Gastrocnemius medialis (tissue), 4 donors: ENCODE results near the gene RORB. TPM values are rescaled to one million over a fixed set of nuclear protein-coding genes. Genes with fewer than 3 reads are reported as not detected.
A peak's percentile ranks its signal among the peaks of the same experiment; 100 is the strongest.

Experiments
- ATAC-seq, 2 donors: fragments of 150-250 bp; one replicate each; pipeline ENCODE4 v1.9.1; 2016
- DNase-seq, 2 donors: peaks; one replicate each; pipeline ENCODE4 v3.0.0-alpha.2; 2019
- H3K27ac ChIP-seq, 4 donors: fragments of 200-600 bp; sonication (generic); 1 replicate in 1 of 4; 2 replicates in 3 of 4; pipeline ENCODE4 v1.5.1; 2016 to 2018; ENCODE audit warnings: mild to moderate bottlenecking in 2 of 4, moderate library complexity in 1 of 4
- H3K27me3 ChIP-seq, 3 donors: fragments of 200-600 bp; sonication (generic) in 2 of 3; 1 replicate in 1 of 3; 2 replicates in 2 of 3; pipeline versions ENCODE4 v1.5.1 to v1.6.0; 2016 to 2019; ENCODE audit warnings: mild to moderate bottlenecking in 1 of 3, moderate library complexity in 1 of 3
- H3K36me3 ChIP-seq, 2 donors: fragments of 200-600 bp; sonication (generic) in 1 of 2; one replicate each; pipeline ENCODE4 v1.5.1; 2017 to 2018
- H3K4me1 ChIP-seq, 2 donors: fragments of 200-600 bp; sonication (generic) in 1 of 2; one replicate each; pipeline ENCODE4 v1.5.1; 2016 to 2017; ENCODE audit warnings: mild to moderate bottlenecking in 2 of 2
- H3K4me3 ChIP-seq, 4 donors: fragments of 200-600 bp; sonication (generic) in 3 of 4; 1 replicate in 1 of 4; 2 replicates in 3 of 4; pipeline ENCODE4 v1.5.1; 2016 to 2019; ENCODE audit warnings: mild to moderate bottlenecking in 2 of 4
- H3K9me3 ChIP-seq, 3 donors: fragments of 200-600 bp; sonication (generic) in 2 of 3; 1 replicate in 1 of 3; 2 replicates in 2 of 3; pipeline ENCODE4 v1.5.1; 2016 to 2019
- POLR2A ChIP-seq, 2 donors: fragments of 450-650 bp; IDR thresholded peaks; one replicate each; pipeline ENCODE4 v1.6.1; 2017; ENCODE audit warnings: antibody characterized with exemption in 2 of 2, mild to moderate bottlenecking in 2 of 2, moderate library complexity in 2 of 2
- in situ Hi-C, 4 donors: fragments of 200-750 bp; cut with MboI; loops; one replicate each; pipeline versions ENCODE4 v1.15.0 to v1.8.0; 2017; ENCODE audit warnings: low sequenced_read_pairs in 4 of 4
- intact Hi-C: fragments of 100-400 bp; cut with DNase I; formaldehyde crosslinking; loops from one replicate; pipeline ENCODE4 v1.15.1; 2023; ENCODE audit warnings: low total_unique reads
- total RNA-seq, 4 donors: library from RNA; depleted of rRNA; stranded (reverse); fragments of >200 nt; gene quantifications; one replicate each; pipeline versions ENCODE4 v1.1.0 to v1.2.3, GENCODE V29; 2016
- TF ChIP-seq, protein P1 (sequence below), 5 experiments: fragments of 450-650 bp in 3 of 5; fragments of 200-600 bp in 2 of 5; sonication (generic) in 2 of 5; IDR thresholded peaks in 4 of 5; conservative IDR thresholded peaks in 1 of 5; 1 replicate in 4 of 5; 2 replicates in 1 of 5; pipeline ENCODE4 v1.5.1; 2016 to 2019; ENCODE audit warnings: antibody characterized with exemption in 5 of 5, mild to moderate bottlenecking in 3 of 5, moderate library complexity in 3 of 5

Gene RORB
- total RNA-seq, 4 donors from 2014 or later = 0.10 TPM; not detected in 3

DNA sequence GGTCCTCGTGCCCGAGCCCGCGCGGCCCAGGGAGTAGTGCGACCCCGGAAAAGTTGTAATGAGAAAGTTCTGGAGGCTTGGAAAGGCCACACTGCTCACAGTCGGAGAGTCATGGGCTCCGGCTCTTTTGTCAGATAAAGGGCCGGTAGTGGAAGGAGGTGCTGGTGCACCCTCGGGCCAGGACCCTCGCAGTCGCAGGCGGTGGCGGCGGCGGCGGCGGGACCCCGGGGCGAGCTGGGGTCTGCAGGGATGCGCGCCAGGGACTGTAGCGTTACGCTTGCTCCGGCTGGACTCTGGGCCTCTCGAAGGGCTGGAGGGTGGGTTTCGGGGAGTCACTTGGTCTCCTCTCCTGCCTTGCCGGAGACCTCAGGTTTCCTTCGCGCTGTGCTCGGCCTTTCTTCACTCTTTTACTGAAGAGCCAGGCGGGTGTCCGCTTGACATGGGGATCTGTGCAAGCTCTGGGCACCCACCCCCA is 1.5 kb downstream of the RORB start:
- DNase-seq = no peak
- ATAC-seq = no peak
- peak overlapping the region; percentile 64 to 84 (median 64) for H3K4me3 ChIP-seq
- H3K27me3 ChIP-seq = peaks cover 18 to 25% (median 21%) of the 10 kb centered on the region in 3 donors
- H3K9me3 ChIP-seq = no peaks in the 10 kb centered on the region
- TF ChIP-seq, protein P1, sequence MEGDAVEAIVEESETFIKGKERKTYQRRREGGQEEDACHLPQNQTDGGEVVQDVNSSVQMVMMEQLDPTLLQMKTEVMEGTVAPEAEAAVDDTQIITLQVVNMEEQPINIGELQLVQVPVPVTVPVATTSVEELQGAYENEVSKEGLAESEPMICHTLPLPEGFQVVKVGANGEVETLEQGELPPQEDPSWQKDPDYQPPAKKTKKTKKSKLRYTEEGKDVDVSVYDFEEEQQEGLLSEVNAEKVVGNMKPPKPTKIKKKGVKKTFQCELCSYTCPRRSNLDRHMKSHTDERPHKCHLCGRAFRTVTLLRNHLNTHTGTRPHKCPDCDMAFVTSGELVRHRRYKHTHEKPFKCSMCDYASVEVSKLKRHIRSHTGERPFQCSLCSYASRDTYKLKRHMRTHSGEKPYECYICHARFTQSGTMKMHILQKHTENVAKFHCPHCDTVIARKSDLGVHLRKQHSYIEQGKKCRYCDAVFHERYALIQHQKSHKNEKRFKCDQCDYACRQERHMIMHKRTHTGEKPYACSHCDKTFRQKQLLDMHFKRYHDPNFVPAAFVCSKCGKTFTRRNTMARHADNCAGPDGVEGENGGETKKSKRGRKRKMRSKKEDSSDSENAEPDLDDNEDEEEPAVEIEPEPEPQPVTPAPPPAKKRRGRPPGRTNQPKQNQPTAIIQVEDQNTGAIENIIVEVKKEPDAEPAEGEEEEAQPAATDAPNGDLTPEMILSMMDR (IDR thresholded peaks at IDR 0.05 in 4 of 5, conservative IDR thresholded peaks at IDR 0.05 in 1 of 5) = no peak
- no peak for TF ChIP-seq POLR2A (IDR thresholded peaks at IDR 0.05)
- H3K4me1 ChIP-seq = peaks cover 7 to 33% of the 10 kb centered on the region in 2 donors
- in situ Hi-C loops = no loop called here
- intact Hi-C loops = no loop called here
- no peak overlapping the region for H3K27ac ChIP-seq
- no peaks in the 10 kb centered on the region for H3K36me3 ChIP-seq

DNA sequence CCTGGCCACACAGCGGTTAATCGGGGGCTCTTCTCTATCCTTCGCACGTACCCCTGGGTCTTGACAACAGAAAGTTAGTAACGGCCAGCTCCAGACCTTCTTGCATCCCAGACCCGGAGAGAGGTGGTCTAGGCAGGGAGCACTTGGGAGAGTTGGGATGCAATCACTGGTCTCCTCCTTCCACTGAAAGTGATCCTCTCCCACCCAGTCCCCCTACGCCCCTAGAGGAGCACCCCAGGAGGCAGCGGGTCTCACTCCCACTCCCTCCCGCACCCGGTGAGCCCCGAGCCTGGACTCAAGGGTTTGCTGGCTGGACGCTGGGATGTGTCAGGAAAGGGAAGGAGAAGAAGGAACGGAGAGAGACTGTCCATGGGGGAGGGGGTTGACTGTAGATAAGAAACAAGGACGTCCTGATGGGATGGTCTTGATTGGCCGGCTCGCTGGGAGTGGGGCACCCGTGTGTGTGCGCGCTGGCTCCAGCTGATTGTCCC is 2.0 kb downstream of the RORB start:
- Histone ChIP-seq H3K27ac (no peak overlapping the region), H3K36me3 (no peaks in the 10 kb centered on the region), H3K4me1 (peaks cover 7 to 33% of the 10 kb centered on the region in 2 donors), H3K27me3 (peaks cover 18 to 26% (median 21%) of the 10 kb centered on the region in 3 donors), H3K4me3 (peak overlapping the region; percentile 64 to 84 (median 64)), H3K9me3 (no peaks in the 10 kb centered on the region)
- TF ChIP-seq, protein P1 (IDR thresholded peaks at IDR 0.05 in 4 of 5, conservative IDR thresholded peaks at IDR 0.05 in 1 of 5) = no peak
- TF ChIP-seq POLR2A (IDR thresholded peaks at IDR 0.05) = no peak
- DNase-seq (no peak), ATAC-seq (no peak)
- in situ Hi-C loops = no loop called here
- intact Hi-C loops = no loop called here

DNA sequence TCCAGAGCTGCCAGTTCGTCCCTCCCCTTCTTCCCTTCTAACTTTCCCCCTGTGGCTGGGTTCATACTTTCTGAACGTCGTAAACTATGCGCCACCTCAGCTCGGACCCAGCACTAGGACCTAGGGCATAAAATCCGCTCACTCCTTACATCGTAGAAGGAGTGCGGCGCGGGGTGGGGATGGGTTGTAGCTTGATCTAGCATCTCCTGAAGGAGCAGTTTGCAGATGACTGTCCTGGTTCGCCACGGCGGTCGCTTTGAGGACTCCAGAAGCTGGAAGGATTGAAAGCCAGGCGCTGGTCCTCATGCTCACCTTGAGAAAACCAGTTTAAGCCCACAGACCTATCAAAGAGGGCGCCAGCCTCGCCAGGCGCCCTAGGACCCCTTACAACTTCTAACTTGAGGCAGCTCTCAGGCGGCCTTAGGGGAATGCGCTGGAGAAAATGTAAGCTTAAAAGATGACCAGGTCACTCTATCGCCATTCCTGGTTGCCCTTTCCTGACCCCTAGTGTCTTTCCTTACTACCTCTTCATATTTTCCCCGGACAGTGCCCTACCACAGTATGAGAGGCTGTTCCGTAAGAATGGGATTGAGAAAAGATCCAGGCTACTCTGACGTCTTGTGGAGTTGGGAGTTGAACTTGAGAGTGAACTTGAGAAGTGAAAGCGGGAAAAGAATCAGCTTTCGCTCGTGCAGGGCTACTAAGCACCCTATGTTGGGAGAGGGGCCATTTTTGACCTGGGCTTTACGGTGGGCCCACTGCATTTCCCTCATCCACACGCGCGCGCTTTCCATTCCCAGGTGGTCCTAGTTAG is 2.8 kb downstream of the RORB start:
- Histone ChIP-seq H3K4me1 (peaks cover 7 to 33% of the 10 kb centered on the region in 2 donors), H3K27ac (no peak overlapping the region), H3K36me3 (no peaks in the 10 kb centered on the region), H3K9me3 (no peaks in the 10 kb centered on the region), H3K4me3 (peak overlapping the region; percentile 64 to 84 (median 64)), H3K27me3 (peaks cover 18 to 26% (median 21%) of the 10 kb centered on the region in 3 donors)
- in situ Hi-C loops (no loop called here), intact Hi-C loops (no loop called here)
- no peak for ATAC-seq
- DNase-seq = no peak
- TF ChIP-seq, protein P1 (IDR thresholded peaks at IDR 0.05 in 4 of 5, conservative IDR thresholded peaks at IDR 0.05 in 1 of 5) = no peak
- no peak for TF ChIP-seq POLR2A (IDR thresholded peaks at IDR 0.05)

DNA sequence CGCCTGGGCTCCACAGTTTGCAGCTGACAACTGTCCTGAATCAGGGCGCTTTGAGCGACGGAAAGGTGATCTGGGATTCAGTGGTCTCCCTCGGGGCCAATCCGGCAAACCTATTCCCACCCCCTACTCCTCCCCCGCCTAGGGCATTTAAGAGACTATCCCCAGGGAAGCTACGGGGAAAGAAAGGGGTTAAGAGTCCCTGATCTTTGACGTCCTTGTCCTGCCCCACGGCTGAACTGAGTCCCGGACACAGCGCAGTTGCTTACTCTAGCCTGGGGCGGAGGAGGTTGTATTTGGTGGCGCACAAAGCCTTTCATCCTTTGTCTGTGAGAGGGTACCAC is 3.4 kb downstream of the RORB start:
- in situ Hi-C loops (no loop called here), intact Hi-C loops (no loop called here)
- Histone ChIP-seq H3K27ac (no peak overlapping the region), H3K9me3 (no peaks in the 10 kb centered on the region), H3K4me1 (peaks cover 7 to 33% of the 10 kb centered on the region in 2 donors), H3K36me3 (no peaks in the 10 kb centered on the region), H3K4me3 (peak overlapping the region in 2 of 4 donors; percentile 30 to 65), H3K27me3 (peaks cover 18 to 26% (median 21%) of the 10 kb centered on the region in 3 donors)
- ATAC-seq = no peak
- TF ChIP-seq POLR2A (IDR thresholded peaks at IDR 0.05) = no peak
- TF ChIP-seq, protein P1 (IDR thresholded peaks at IDR 0.05 in 4 of 5, conservative IDR thresholded peaks at IDR 0.05 in 1 of 5) = no peak
- no peak for DNase-seq
